ENCODE results near the gene CHDH. TPM values are rescaled to one million over a fixed set of nuclear protein-coding genes. Genes with fewer than 3 reads are reported as not detected.

The CHDH gene
- total RNA-seq, 2 donors from 2014 or later, result 21.5 to 26.0 TPM

GRCh38 chr3:53800041-53800906 is 45.9 kb downstream of the CHDH start:
- Histone ChIP-seq H3K27me3 (no peaks in the 10 kb centered on the region), H3K9me3 (no peaks in the 10 kb centered on the region), H3K4me3 (no peak overlapping the region), H3K27ac (no peak overlapping the region), H3K4me1 (no peaks in the 10 kb centered on the region), H3K36me3 (replicated peaks in 1 of 2; ENCODE audit: insufficient read depth in 1 of 2, low read depth in 2 of 2) (no peaks in the 10 kb centered on the region)
- TF ChIP-seq, protein P1, sequence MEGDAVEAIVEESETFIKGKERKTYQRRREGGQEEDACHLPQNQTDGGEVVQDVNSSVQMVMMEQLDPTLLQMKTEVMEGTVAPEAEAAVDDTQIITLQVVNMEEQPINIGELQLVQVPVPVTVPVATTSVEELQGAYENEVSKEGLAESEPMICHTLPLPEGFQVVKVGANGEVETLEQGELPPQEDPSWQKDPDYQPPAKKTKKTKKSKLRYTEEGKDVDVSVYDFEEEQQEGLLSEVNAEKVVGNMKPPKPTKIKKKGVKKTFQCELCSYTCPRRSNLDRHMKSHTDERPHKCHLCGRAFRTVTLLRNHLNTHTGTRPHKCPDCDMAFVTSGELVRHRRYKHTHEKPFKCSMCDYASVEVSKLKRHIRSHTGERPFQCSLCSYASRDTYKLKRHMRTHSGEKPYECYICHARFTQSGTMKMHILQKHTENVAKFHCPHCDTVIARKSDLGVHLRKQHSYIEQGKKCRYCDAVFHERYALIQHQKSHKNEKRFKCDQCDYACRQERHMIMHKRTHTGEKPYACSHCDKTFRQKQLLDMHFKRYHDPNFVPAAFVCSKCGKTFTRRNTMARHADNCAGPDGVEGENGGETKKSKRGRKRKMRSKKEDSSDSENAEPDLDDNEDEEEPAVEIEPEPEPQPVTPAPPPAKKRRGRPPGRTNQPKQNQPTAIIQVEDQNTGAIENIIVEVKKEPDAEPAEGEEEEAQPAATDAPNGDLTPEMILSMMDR (IDR thresholded peaks at IDR 0.05), result no peak
- TF ChIP-seq POLR2A (IDR thresholded peaks at IDR 0.05), result no peak
- ATAC-seq (no peak), DNase-seq (no peak)
- WGBS, 2 donors, result 77 to 79% methylated on average over 16 of the region's 16 CpGs
- intact Hi-C loops (cut with DNase I), result no loop called here

- H3K27me3 ChIP-seq, result no peaks in the 10 kb centered on the region
- TF ChIP-seq POLR2A (IDR thresholded peaks at IDR 0.05), result no peak
- TF ChIP-seq, protein P1 (IDR thresholded peaks at IDR 0.05), result no peak
- WGBS, 2 donors, result 88 to 92% methylated on average over 2 to 12 of the region's 12 CpGs
- intact Hi-C loops (cut with DNase I), result no loop called here
- no peaks in the 10 kb centered on the region for H3K36me3 ChIP-seq (replicated peaks in 1 of 2; ENCODE audit: insufficient read depth in 1 of 2, low read depth in 2 of 2)
- H3K9me3 ChIP-seq, result no peaks in the 10 kb centered on the region
- no peak overlapping the region for H3K4me3 ChIP-seq
- DNase-seq (no peak), ATAC-seq (no peak)
- H3K27ac ChIP-seq, result no peak overlapping the region
- H3K4me1 ChIP-seq, result no peaks in the 10 kb centered on the region
Measured at GRCh38 chr3:53799338-53799865, 46.8 kb downstream of the CHDH start.

- 76 to 82% methylated on average over 8 of the region's 8 CpGs for WGBS, 2 donors
- no peaks in the 10 kb centered on the region for H3K27me3 ChIP-seq
- ATAC-seq, result no peak
- no peaks in the 10 kb centered on the region for H3K9me3 ChIP-seq
- no peak overlapping the region for H3K27ac ChIP-seq
- no peaks in the 10 kb centered on the region for H3K4me1 ChIP-seq
- H3K4me3 ChIP-seq, result no peak overlapping the region
- no peak for DNase-seq
- TF ChIP-seq, protein P1 (IDR thresholded peaks at IDR 0.05), result no peak
- TF ChIP-seq POLR2A (IDR thresholded peaks at IDR 0.05), result no peak
- intact Hi-C loops (cut with DNase I), result no loop called here
- H3K36me3 ChIP-seq (replicated peaks in 1 of 2; ENCODE audit: insufficient read depth in 1 of 2, low read depth in 2 of 2), result no peaks in the 10 kb centered on the region
Measured at GRCh38 chr3:53798144-53798543, 48.1 kb downstream of the CHDH start.

- no peaks in the 10 kb centered on the region for H3K27me3 ChIP-seq
- H3K4me1 ChIP-seq, result no peaks in the 10 kb centered on the region
- TF ChIP-seq, protein P1 (IDR thresholded peaks at IDR 0.05), result no peak
- no peak for TF ChIP-seq POLR2A (IDR thresholded peaks at IDR 0.05)
- no peak overlapping the region for H3K4me3 ChIP-seq
- H3K9me3 ChIP-seq, result no peaks in the 10 kb centered on the region
- peak; percentile 47 for ATAC-seq
- intact Hi-C loops (cut with DNase I), result no loop called here
- WGBS, 2 donors, result 38 to 41% methylated on average over 11 to 12 of the region's 12 CpGs
- no peak overlapping the region for H3K27ac ChIP-seq
- peak in 3 of 4 donors; percentile 32 to 53 (median 45) for DNase-seq
- no peaks in the 10 kb centered on the region for H3K36me3 ChIP-seq (replicated peaks in 1 of 2; ENCODE audit: insufficient read depth in 1 of 2, low read depth in 2 of 2)
Measured at GRCh38 chr3:53795789-53796560, 50.2 kb downstream of the CHDH start.

All from body of pancreas (tissue), 4 donors.